Peyer's patch (tissue), 4 donors: ENCODE data around the gene RFPL1.

Experiments used
- CTCF ChIP-seq, 6 experiments: fragments of 450-650 bp in 4 of 6; fragments of 200-600 bp in 2 of 6; sonication (generic) in 1 of 6; IDR thresholded peaks; one replicate each; pipeline ENCODE4 v1.5.1; 2017 to 2019; ENCODE audit warnings: antibody characterized with exemption in 6 of 6, mild to moderate bottlenecking in 3 of 6, moderate library complexity in 1 of 6
- POLR2A ChIP-seq, 2 donors: fragments of 450-650 bp; IDR thresholded peaks; one replicate each; pipeline ENCODE4 v1.5.1; 2017; ENCODE audit warnings: antibody characterized with exemption in 2 of 2, mild to moderate bottlenecking in 2 of 2, moderate library complexity in 2 of 2

- TF ChIP-seq CTCF (IDR thresholded peaks at IDR 0.05), result no peak
- TF ChIP-seq POLR2A (IDR thresholded peaks at IDR 0.05), result no peak
Observed at GRCh38 chr22:29464581-29464980, 26.2 kb downstream of the RFPL1 start.
